Forelimb muscle (tissue), 1 donor: ENCODE data around the gene CMTR2. TPM values are rescaled to one million over a fixed set of nuclear protein-coding genes. Genes with fewer than 3 reads are reported as not detected.
"Not testable (repeated sequence)": the region's sequence is repeated elsewhere in the genome, so short reads cannot be mapped to it uniquely, and the experiment has no call there.

Source experiments
- DNase-seq: peaks from one replicate; pipeline ENCODE4 v3.0.0-alpha.2; 2013; ENCODE audit warnings: low read depth
- polyA plus RNA-seq: library from polyadenylated mRNA; unstranded; fragments of 120-200 nt; gene quantifications from one replicate; pipeline ENCODE4 v1.2.1, GENCODE V29; 2013; ENCODE audit not compliant: insufficient read length

Gene CMTR2, protein sequence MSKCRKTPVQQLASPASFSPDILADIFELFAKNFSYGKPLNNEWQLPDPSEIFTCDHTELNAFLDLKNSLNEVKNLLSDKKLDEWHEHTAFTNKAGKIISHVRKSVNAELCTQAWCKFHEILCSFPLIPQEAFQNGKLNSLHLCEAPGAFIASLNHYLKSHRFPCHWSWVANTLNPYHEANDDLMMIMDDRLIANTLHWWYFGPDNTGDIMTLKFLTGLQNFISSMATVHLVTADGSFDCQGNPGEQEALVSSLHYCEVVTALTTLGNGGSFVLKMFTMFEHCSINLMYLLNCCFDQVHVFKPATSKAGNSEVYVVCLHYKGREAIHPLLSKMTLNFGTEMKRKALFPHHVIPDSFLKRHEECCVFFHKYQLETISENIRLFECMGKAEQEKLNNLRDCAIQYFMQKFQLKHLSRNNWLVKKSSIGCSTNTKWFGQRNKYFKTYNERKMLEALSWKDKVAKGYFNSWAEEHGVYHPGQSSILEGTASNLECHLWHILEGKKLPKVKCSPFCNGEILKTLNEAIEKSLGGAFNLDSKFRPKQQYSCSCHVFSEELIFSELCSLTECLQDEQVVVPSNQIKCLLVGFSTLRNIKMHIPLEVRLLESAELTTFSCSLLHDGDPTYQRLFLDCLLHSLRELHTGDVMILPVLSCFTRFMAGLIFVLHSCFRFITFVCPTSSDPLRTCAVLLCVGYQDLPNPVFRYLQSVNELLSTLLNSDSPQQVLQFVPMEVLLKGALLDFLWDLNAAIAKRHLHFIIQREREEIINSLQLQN
- polyA plus RNA-seq, result 24.0 TPM

GRCh38 chr16:71288890-71289731, at the start of gene CMTR2:
Gene CMTR2, minus strand, starts transcription at chr16:71289402. Its CDS starts 3,482 bp downstream, at chr16:71285920.
- DNase-seq, result peak; percentile 82

GRCh38 chr16:71338632-71339031, 49.4 kb upstream of the CMTR2 start:
- DNase-seq, result no peak

DNA sequence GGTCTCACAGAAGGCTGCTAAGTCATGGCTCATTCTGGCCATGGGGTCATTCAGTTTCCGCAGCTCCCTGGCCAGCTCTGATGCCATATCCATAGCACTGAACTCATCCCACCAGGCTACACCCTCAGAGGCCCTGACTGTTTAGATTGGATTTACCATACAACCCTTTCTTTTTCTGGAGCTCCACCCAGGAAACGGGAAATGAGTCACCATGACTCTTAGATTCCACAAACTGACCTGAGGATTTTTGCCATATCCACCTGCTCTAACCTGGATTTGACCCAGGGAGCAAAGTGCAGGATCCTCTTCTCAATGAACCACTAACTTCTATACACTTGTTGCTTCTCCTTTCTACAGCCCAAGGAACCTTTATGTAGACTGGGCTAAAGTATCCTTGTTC, 49.0 kb upstream of the CMTR2 start:
- no peak for DNase-seq

DNA sequence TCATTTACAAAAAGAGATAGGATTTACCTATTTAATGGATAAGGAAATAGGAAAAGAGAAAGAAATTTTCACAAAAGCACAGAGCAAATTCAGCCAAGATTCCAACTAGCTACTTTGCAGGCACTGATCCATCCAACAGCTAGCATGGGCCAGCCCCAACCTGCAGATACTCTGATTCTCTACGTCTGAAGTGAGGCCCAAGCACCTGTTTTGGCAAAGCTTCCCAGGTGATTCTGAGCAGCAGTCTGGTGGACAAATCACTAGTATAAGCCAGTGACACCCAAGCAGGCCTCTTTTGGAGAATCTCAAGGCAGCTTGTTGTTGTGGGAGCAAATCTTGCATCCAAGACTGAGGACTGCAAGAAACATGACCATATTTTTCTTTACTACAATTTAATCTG, 48.4 kb upstream of the CMTR2 start:
- no peak for DNase-seq

DNA sequence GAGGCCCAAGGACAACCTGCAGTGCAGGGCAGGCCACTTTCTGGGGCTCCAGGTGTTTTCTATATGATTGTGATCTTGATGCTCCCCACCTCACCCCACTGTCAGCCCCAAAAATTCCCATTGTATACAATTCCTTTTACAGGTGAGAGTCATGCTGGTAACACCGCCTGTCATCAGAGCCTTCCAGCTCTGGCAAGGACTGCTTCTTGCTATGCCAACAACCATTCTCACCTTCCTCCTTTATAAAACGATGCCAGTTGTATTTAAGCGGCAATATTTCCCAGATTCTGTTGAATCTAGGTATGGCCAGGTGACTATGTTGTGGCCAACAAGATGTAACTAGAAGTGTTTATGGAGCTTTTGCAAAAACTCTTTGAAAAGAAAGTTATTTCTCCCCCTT, 38.9 kb upstream of the CMTR2 start:
- DNase-seq, result no peak

DNA sequence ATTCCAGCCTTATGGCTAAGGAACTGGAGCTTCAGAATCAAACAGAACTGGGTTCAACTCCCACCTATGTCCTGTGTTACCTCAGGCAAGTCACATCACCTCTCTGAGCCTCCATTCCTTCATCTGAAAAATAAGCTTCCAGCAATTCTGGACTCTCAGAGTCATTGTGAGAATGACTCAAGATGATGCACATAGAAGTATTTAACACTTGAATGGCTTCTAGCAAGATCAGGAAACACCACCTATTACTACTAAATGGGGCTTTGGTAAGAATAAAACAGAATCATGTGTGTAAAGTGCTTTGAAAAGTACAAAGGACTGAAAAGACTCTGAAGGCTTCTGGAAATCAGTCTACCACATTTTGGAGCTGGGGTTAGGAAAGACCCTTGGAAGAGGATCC, 38.5 kb upstream of the CMTR2 start:
- DNase-seq, result no peak

GRCh38 chr16:71319999-71320398, 30.8 kb upstream of the CMTR2 start:
- DNase-seq, result no peak

GRCh38 chr16:71315269-71315668, 26.1 kb upstream of the CMTR2 start:
- no peak for DNase-seq

DNA sequence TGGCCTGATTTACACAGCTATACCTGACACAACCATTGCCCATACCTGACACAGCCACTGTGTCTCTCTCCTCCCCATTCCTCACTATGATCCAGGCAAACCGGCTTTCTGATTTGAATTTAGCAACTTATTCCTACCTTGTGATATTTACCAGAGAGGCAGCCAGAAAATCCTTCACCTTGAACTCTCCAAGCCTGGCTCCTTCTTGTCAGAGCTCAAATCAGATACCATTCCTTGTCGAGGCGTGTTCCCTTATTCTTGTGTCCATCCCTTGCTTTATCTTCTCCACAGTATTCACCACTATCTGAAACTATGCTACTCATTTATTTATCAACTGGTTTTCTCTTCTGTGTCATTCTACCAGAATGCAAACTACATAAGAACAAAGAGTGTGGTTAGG, 24.4 kb upstream of the CMTR2 start:
- DNase-seq, result not testable (repeated sequence)

GRCh38 chr16:71311553-71312158, 22.5 kb upstream of the CMTR2 start:
- no peak for DNase-seq

DNA sequence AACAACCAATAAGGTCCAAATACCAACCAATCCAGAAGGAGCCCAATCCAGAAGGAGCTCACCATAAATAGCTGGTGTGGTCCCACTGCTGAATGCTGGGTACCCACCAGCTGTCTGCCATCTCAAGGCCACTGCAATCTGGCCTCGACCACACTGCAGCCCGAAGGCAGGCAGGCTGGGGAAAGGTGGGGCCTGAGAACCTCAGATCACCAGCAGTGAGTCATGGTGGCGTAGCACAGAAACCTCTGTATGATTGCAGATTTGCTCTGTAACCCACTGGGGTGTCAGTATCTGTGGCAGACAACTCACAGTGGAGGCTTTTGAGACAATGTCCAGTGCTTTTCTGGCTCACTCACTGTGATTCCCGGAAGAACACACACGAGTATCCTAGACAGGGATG, 14.7 kb upstream of the CMTR2 start:
- no peak for DNase-seq

DNA sequence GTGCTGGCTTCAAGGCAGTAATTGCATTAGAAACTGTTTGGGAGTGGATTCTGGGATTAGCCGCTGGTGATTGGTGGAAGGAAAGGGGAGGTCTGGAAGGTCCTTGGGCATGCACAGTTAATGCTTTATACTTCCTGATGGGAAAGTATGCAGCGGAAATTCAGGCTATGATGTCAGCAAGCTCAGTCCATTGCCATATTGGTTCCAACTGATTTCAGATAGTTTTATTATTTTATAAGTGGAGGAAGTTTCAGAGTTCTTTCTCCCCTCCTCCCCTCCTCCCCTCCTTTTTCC, 8.1 kb upstream of the CMTR2 start:
- no peak for DNase-seq

- DNase-seq, result no peak
These were observed 7.6 kb upstream of the CMTR2 start for GRCh38 chr16:71296584-71297340.

- no peak for DNase-seq
These were observed 6.7 kb upstream of the CMTR2 start for GRCh38 chr16:71295950-71296349.

DNA sequence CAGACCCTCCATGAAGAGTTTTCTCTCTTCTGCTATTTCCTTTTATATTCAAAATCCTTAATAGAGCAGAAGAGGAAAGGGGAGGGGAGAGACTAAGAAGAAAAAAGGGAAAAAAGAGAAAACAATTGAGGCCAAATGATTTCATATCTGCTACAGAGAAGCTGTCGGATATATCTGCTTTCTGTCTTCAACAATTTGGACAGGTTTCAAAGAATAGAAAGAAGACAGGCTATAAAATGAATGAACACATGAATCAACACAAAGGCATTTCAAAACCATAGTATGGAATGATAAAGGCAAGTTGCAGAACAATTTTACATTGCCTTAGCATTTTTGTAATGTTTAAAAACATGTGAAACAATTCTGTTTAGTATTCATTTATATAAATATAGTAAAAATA, 4.7 kb upstream of the CMTR2 start:
- DNase-seq, result no peak

DNA sequence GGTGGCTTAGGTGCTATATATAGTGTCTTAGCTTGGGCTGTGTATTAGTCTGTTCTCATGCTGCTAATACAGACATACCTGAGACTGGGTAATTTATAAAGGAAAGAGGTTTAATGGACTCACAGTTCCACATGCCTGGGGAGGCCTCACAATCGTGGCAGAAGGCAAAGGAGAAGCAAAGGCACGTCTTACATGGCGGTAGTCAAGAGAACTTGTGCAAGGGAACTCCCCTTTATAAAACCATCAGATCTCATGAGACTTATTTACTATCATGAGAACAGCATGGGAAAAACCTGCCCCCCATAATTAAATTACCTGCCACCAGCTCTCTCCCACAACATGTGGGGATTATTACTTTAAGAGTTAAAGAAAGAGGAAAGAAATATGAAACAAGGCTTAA, 2.9 kb upstream of the CMTR2 start:
- DNase-seq, result not testable (repeated sequence)

GRCh38 chr16:71289732-71290062, 495 bp upstream of the CMTR2 start:
- DNase-seq, result no peak

DNA sequence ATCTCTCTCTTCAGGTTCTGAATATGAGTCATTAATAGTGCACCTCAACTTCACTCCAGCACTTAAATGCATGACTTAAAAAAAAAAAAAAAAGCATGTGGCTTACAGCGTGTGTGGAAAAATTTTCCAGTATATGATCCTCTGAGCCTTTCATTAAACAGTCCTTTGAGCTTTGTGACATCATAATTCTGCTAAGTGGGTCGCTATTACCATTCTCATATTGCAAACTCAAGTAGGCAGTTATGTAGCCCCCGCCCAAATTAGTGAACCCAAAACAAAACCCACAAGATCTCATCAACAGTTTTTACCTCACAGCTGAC, 672 bp downstream of the CMTR2 start:
- DNase-seq, result peak; percentile 6

GRCh38 chr16:71287911-71288310, 1.3 kb downstream of the CMTR2 start:
- no peak for DNase-seq

GRCh38 chr16:71287454-71287853, 1.7 kb downstream of the CMTR2 start:
- DNase-seq, result no peak

DNA sequence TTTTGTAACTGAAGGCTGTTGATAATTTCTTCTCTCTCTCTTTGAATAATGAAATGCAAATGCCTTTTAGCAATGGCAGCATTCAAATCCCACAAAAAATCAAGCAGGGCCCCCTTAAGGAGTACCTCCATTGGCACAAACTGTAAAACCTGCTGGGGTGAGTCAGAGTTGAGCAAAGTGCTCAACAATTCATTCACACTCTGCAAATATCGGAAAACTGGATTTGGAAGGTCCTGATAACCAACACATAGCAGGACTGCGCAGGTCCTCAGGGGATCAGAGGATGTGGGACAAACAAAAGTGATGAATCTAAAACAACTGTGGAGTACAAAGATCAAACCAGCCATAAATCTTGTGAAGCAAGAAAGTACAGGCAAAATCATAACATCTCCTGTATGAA, 5.6 kb downstream of the CMTR2 start:
- DNase-seq, result no peak

- DNase-seq, result no peak
These were observed 6.3 kb downstream of the CMTR2 start for GRCh38 chr16:71282943-71283342.
